NCI-H2081 treated with DMSO at 0.1 percent for 48 hours (cell line): ENCODE results near the gene YARS1.

Source experiments
- DNase-seq: peaks from one replicate; lab custom pipeline; 2025; lab: John Stamatoyannopoulos, UW

The YARS1 gene

DNA sequence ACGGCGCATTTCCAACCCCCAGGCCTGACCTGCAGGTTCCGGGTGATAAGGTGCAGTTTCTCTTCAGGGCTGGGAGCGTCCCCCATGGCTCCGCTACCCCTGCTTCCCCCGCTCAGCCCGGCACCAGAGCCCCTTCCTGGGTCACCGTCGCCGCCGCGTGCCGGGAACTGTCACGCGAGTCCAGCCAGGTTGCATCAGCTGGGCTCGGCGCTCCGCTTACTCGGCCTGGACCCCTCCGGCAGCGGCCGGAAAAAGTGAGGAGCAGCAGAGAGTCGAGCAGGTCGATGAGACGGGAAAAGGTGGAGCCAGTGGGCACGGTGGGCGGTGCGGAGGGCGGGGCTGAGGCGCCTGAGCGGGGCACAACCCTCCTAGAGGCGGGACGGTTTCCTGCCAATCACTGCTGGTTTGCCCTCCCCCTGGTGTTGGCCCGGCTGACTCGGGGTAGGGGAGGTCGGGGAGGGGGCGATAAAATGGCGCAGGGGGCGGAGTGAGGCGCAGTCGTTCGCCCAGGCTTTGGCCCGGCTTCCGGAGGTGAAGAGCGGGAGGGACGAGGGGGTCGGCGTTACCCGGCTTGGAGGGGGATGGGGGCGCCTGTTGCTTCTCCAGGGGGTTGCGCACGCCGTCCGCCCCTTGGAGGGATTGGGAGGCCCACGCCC, at the start of gene YARS1, which contains the start of gene S100PBP:
YARS1 (minus strand) TSS at position 200 of the 656 bp plus-strand sequence; CDS start at position 86, 114 bp downstream.
S100PBP (plus strand) TSS at position 495 of the 656 bp plus-strand sequence. CDS start 8,447 bp downstream, outside the sequence.
- DNase-seq = peak; percentile 98

DNA sequence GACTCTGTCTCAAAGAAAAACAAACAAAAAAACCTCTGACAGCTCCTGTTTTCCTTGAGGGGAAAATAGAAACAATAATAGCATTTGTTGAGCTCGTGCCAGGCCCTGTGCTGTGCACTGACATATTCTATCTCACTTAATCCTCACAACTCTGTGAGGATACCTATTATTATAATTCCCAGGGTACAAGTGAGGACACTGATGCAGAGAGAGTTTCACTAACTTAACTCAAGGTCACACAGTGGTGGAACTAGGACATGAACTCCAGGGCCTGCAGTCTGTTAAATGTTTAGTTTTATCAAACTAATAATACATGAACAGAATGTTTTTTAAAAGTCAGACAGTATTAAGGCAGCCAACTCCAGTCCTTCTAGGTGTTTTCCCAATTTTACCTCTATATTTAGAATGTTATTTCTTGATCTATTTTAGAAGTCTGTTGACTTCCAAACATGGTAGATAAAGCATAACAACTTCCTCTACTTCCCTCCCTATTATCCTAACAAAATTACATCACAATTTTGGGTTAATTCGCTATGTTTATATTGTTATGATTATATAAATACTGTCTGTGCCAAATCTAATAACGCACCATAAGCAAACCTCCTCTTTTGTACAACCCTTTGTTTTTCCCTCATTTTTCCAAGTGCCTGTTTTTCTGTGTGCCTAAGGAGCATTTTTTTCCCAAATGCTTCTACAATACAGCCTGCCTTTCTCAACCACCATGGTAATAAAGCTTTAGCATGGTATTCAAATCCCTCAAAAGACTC, 48.7 kb upstream of the YARS1 start:
- DNase-seq = no peak

DNA sequence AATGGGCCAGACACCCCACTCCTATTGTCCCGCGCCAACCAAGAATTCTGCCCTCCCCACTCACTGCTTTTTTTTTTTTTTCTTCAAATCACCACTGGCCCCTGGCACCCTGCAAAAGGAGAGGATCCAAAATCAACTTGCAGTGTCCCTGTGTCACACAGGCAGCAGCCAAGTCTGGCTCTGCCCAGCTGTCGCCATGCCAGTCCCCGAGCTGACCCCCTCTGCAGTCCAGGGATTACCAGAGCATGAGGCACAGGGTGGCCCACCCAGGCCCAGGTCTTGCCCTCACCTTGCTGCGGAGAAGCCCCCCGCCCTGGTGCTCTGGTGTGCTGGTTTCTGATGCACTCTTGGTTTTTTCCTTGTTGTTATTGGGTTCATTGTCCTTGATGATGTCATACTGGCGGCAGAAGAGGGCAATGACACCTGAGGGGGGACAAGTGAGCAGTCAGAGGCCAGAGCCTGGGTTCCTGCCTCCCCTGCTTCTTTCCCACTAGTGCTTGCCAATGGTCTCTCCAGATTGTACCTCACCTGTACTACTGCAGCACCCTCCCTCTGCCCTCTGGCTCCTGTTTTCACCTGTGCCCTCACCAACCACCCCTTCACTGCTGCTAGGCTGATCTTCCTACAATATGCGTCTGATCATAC, 47.3 kb upstream of the YARS1 start:
- DNase-seq = no peak

DNA sequence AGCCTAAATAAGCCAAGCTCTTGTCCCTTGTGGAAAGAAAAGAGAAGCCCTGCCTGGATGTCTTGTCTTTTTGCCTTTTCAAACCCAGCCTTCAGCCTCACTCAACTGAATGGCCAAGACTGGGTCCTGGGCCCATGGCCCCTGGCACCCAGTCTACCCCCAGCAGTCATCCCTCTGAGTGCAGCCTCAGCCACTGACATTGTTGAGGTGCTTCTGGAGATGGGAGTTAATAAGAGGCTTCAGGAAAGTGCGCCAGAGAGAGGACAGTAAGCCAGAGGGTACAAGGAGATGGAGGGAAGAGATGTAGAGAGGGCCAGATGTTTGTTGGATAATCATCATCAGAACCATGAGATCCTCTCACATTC, 46.7 kb upstream of the YARS1 start:
- DNase-seq = no peak

DNA sequence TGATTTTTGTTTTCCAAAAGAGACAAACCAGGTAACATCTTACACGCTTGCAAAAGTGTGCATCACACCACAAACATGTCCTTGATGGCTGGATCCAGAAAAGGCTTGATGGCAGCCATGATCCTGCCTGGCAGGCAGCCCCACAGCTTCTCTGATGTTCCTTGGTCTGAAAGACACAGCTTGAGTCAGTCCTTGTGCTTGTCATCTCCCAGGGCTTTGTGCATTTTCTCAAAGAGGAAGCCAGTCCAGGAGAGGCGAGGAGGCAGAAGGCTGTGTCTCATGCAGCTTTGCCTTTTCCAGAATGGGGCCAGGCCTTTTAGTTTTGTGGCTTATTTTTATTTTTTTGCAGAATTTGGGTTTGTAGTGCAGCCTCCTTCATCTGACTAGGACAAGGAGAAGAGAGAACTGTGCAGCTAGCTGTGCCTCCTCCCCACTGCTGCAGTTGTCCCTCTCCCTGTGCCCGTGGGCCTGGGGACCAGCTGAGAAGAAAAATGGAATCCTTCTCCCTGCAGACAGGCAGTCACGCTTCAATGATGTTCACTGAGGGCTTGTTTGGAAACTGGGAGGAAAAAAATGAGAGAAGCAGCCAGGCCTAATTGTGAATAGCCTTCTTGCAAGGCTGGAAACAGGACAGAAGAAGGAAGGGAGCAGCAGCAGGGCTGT, 46.2 kb upstream of the YARS1 start:
- DNase-seq = no peak

DNA sequence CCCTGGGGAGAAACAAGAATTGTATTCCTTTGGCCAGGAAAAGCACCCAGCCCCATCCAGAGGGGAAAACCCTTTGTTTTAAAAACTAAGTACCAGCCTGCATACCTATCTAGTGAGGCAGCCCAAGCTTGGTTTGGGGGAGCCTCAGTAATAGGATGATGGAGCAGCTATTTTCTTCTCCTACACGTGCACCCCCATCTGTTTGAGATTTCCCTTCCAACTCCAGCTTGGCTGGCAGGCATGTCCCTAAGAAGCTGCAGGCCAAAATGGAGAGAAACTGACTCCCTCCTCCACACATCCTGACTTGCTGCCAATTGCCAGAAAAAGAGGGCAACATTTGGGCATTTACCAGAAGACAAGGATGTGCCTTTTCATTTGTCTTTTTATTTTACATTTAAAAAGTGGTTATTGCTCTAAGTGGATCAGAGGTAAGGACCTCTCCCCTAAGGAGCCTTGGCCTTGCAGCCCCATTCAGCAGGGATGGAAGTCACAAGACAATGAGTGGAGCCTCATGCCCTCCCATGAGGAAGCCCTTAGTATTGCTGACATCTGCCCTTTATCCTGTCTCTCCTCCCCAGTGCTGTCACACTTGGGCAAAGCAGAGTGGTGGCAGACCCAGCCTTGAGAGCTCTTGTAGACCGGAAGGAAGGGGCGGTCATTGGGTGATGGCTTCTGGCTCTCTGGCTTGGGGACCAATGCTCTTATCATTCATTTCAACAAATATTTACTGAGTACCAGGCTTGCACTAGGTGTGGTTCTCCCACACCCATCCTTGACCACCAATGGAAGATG, 44.9 kb upstream of the YARS1 start:
- DNase-seq = no peak

DNA sequence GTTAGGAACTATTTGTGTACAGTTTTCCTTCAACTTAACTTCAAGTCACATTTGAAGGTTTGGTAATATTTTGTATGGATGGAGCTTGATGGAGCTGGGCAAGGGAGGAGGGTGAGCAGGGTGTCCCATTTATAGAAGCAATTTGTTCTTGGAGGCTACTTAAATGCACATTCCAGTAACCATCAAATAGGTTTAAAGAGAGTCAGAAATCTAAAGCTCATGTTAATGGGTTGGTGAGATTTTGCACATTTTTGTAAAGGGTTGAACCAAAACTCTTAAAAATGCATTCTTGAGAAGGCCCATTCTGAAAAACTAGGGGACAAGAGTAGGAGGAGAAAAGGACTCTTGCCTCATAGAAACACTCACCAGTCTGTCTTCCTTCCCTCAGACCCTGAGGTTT, 43.4 kb upstream of the YARS1 start:
- DNase-seq = no peak

DNA sequence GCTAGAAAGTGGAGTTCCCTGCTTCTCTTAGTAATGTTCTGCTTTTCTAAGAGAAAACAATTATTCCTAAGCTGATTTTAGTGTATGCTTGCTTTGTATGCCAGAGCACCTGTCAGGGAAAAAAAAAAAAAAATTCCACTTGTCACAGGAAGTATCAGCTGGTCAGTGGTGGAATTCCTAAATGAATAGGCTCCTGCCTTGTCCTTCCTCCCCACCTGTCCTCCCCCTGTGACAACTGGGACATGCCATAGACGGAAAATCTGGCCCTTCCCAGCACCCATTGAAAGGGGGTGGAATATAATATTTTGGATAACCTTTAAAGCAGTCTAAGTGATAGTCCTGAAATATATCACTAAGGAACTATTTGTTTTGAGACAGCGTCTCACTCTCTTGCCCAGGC, 42.8 kb upstream of the YARS1 start:
- DNase-seq = no peak

DNA sequence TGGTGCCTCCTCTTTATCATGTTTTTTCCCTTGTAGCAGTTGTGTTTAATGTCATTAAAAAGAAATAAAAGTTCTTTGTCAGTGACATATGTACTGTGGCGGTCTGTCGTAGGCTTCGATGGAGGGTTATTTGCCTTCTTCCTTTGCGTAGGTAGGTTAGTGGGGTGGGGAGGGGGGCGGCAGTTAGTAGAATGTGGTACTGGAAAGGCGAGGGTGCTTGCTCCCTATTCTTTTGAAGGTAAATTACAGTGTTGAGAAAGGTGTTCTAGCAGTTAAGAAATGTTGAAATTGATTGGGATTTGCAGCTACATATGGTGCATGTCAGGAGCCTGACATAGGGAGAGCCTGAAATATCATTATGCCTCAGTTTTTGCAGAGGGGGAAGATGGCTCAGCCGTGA, 41.6 kb upstream of the YARS1 start:
- DNase-seq = no peak

DNA sequence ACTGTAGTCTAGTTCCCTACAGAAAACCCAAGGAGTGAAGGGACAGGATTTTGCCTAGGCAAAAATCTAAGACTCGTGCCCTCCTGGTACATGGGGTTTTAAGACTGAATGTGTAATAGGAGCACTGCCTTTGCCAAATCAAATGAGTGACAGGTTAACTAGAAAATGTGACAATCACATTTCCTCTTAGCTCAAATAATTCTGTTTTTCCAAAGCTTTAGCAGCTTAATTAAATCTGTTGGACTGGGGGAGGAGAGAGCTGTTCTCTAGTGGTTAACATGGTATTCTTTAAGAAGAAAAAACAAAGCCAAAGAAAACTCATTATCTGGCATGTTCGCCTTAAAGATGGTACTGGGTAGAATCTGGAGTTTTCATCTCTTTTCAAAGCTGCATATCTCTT, 41.0 kb upstream of the YARS1 start:
- DNase-seq = no peak

DNA sequence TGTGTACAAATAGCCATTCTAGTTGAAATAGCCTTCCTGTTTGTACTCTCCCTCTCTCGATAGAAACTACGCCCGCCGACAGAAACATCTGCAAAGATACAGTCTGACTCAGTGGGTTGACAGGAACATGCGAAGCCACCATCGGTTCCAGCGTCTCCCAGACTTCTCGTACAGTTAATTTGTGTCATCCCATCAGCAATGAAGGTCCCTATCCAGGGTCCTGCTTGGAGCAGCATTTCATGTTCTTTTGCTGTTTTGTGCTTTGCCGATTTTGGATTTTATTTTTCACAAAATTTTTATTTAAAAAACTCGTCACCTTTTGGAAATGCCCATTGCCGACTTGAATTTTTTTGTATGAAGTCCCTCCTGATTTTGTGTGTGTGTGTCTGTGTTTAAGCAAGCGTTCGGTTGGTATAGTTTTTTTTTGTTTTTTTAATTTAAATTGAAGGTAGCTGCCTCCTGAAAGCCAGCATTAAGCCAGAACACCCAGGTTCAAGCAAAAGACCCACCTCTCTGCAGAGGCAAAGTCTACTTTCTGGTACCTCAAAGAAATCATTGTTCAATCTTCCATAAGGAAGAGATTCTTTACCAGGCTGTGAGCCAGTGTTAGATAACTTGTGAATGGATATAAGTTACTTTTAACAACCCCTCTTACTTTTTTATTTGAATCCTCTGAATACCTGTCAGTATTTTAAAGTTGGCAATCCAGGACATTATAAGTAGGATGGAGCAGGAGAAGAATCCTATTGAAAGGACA, 38.9 kb upstream of the YARS1 start:
- DNase-seq = no peak

DNA sequence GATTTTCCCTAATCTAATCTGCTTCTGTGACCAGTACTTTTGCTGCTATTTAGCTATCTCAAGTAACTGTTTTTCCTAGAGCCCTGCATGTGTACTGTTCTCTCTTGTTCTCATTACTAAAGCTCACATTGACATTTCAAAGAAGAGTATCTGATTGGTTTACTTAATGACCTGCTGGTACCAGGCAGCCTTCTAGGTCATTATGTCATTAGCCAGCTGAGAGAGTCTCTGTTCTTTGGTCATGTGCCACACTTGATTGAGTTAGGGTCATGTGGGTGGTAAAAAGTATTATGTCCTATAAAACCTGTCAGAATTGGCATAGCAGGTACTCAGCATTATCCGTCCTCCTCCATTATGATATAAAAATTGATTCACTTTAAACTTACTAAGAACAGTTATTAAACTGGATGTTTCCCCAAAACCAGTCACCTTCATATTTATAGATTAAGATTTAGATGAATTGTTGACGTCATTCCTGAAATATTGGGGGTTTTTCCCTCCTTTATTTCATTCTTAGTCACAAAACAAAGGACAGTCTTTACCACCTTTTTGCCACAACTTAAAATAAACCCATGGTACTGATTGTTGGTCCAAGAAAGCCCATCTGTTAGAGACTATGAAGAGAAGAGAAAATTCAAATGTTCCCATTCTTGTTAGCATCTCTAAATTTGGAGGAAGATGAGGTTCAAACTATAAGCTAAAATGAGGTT, 31.4 kb upstream of the YARS1 start:
- DNase-seq = peak; percentile 27

DNA sequence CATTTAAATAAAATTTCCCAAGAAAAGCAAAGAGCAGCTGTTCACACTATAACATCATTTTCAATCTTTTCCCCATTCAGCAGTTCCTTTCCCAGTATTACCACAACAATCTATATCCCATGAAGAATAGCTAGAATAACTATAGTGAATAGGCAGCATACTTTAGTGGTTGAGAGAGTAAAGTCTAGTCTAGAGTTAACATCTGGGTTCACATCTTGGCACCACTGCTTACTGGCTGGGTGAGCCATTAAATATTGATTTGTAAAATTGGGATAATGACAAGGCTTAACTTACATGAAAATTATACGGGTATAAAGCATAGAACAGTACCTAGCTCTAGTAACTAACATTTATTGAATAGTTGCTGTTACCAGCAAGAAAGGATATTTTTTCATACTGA, 14.7 kb upstream of the YARS1 start:
- no peak for DNase-seq

DNA sequence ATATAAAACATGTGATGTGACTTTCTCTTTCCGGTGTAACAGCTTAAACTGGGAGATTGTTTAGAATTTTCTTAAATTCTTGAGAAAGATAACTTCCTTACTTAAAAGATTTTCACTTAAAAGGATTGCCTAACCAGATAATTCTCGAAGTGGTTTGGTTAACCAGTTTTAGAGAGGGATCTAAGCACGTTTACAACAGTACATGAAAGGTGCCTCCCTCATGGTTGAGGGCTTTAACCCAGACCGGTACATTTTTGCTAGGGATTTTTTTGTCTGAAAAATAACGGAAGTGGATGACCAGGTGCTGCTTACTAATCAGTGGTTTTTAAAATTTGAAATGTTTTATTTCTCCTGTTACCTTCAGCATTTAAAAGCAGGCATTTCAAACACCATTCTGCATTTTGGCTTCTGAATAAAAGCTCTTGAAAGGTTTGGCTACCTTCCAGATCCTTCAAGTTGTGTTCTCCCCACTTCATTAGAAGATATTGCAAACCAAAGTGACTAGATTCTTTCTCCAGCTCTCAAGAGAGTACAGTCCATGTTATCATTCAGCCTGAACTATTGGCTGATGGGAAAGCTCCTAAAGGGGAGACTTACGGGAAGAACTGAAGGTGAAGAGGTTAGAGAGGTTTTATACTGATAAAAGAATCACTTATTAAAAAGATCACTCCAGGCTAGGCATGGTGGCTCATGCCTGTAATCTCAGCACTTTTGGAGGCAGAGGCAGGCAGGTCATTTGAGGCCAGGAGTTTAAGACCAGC, 13.1 kb upstream of the YARS1 start:
- DNase-seq = no peak

DNA sequence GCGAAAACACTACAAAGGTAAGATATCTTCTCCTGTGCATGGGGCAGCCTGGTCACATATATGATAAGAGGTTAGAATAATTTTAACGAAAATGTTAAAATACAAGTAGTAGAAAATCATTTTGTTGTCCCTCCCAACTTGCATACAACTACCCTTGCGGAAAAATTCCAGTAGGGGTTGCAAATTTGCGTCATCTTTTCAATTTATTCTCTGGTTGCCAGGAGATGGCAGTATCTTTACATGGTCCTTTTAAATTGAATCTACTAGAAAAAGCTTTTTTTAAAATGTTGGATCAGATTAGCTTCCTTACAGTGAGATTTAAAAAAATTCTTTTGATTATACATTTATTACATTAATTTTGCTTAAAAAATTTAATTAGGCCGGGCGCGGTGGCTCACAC, 11.2 kb upstream of the YARS1 start:
- DNase-seq = no peak

DNA sequence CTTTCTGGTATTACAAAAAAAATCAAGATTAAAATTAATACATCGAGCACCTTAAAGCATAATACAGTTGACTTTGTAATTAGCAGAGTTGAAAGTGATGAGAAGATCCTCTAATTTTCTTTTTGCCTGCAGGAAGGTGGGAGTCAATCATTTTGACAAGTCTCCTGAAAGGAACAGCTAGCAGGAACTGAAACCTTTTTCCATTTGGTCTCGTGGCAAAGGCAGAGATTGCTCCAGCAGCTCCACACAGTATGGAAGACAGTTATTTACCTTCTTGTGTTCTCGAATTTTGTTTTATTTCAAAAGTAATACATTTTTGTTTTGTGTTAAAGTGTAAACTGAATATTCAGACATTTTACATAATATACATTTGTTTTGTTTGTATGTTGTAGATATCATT, 8.0 kb upstream of the YARS1 start:
- DNase-seq = no peak

DNA sequence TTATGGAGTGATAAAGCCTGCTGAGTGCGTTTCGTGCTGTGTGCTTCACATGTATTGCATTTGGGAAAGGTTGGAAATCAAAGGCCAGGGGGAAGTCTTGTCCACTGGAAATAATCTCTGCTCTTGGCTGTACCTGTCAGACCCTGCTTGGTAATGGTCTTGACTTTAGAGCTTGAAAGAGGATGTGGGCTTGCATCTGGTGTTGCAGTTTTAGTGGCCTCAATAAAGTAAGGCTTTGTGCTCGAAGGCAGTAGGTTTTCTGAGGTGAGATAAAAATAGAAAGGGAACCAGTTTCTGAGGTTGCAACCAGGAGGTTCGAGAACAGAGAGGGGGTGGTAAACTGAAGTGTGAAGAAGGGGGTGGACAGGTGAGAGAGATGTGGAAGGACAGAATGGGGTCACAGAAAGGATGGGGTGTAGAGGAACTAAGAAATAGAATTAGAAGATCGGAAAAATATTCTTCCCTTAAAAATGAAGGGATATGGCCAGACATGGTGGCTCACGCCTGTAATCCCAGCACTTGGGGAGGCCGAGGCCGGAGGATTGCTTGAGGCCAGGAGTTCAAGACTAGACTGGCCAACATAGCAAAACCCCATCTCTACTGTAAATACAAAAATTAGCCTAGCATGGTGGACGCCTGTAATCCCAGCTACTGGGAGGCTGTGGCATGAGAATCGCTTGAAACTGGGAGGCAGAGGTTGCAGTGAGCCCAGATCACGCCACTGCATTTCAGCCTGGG, 1.8 kb upstream of the YARS1 start:
- DNase-seq = no peak

DNA sequence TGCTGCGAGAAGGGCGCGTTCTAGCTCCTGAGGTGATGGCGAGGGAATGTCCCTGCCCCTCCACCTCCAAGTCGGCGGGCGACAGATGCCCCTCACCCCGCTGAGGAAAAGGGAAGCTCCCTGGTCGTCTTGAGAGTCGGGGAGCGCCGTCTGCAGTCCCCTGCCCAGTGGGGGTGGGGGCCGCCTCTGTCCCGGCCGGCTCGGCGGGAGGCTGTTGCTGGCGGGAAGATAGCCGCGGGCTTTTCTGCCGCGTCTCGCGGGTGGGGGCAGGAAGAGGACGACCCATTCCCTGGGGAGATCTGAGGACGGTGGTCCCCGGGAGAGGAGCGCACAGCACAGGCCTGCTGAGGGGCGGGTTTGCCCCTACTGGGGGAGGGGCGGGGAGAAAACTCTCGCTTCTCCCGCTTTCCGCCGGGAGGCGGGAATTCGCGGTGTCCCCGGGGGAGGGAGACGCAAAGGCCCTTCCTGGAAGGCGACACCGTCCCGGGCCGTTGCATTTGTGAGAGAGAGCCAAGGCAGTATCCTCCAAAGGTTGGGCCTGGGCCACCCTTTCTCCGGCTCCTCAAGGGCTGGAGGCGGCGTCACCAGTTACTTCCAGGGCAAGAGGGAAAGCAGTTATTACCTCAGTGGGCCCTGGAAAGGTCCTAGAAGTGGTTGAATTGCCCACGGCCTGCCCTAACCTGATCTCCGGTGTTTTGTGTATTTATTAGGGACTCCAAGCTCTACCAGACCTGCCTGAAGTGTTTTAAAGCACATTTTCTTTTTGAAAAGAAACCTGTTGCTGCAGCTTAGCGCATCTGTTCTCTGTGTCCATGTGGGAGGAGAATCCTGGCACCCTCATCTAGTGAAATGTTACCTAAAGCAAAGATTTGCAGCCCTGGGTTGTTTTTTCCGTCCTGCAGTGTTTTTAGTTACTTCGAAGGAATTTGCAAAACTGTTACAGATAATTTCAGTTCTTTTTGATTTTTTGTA, 943 bp upstream of the YARS1 start:
- DNase-seq = no peak
